WTC11 (cell line): ENCODE measurements around the gene EXOC4. TPM values are rescaled to one million over a fixed set of nuclear protein-coding genes. Genes with fewer than 3 reads are reported as not detected.

ENCODE experiments used
- ATAC-seq: fragments of 200-7000 bp; cut with Tn5 transposase; 2 replicates; pipeline ENCODE4 v1.10.0; 2021; ENCODE audit warnings: mild to moderate bottlenecking, moderate library complexity
- CTCF ChIA-PET: fragments of 300-600 bp; sonication (Branson Sonifier 250); formaldehyde crosslinking; loops from one replicate; lab custom pipeline; 2021; ENCODE audit warnings: antibody characterized with exemption; lab: Charles Lee
- POLR2A ChIA-PET: fragments of 350-600 bp; sonication (Branson Sonifier 250); formaldehyde crosslinking; loops from one replicate; lab custom pipeline; 2021; ENCODE audit warnings: antibody characterized with exemption; lab: Charles Lee
- DNase-seq: peaks from one replicate; pipeline ENCODE4 v3.0.0; 2021; ENCODE audit warnings: low spot score
- H3K27ac Mint-ChIP-seq: 2 replicates; pipeline ENCODE4 v1.8.0; 2021; ENCODE audit warnings: mixed read lengths
- H3K27me3 Mint-ChIP-seq: 2 replicates; pipeline ENCODE4 v1.8.0; 2021; ENCODE audit warnings: low read depth, mild to moderate bottlenecking, moderate library complexity, mixed read lengths
- H3K36me3 Mint-ChIP-seq: 2 replicates; pipeline ENCODE4 v1.8.0; 2021; ENCODE audit warnings: mixed read lengths
- H3K4me1 Mint-ChIP-seq: 2 replicates; pipeline ENCODE4 v1.8.0; 2022; ENCODE audit warnings: mixed read lengths
- H3K4me3 Mint-ChIP-seq: 2 replicates; pipeline ENCODE4 v1.8.0; 2021; ENCODE audit warnings: mild to moderate bottlenecking, moderate library complexity, mixed read lengths
- H3K9me3 Mint-ChIP-seq: 2 replicates; pipeline ENCODE4 v1.8.0; 2021; ENCODE audit warnings: mixed read lengths
- CREM ChIP-seq: sonication (generic); formaldehyde crosslinking; IDR thresholded peaks from 2 replicates; pipeline ENCODE4 v1.8.1; 2022; ENCODE audit warnings: mild to moderate bottlenecking, missing genetic modification reagents, moderate library complexity
- CTCF ChIP-seq: fragments of 200-600 bp; IDR thresholded peaks from 2 replicates; pipeline ENCODE4 v1.8.0; 2022; ENCODE audit warnings: antibody characterized with exemption
- E2F4 ChIP-seq: sonication (generic); formaldehyde crosslinking; IDR thresholded peaks from 2 replicates; pipeline ENCODE4 v1.8.1; 2022; ENCODE audit warnings: low read depth, mild to moderate bottlenecking, moderate library complexity, missing genetic modification reagents, borderline replicate concordance
- ELF4 ChIP-seq: sonication (generic); formaldehyde crosslinking; IDR thresholded peaks from 2 replicates; pipeline ENCODE4 v1.8.1; 2022; ENCODE audit warnings: low read depth, mild to moderate bottlenecking, moderate library complexity, missing genetic modification reagents
- ERG ChIP-seq: fragments of 250-450 bp; sonication (Bioruptor Pico); IDR thresholded peaks from 2 replicates; pipeline ENCODE4 v1.8.0; 2021; ENCODE audit warnings: mild to moderate bottlenecking
- FOXK1 ChIP-seq: sonication (generic); formaldehyde crosslinking; IDR thresholded peaks from 2 replicates; pipeline ENCODE4 v1.8.0; 2022; ENCODE audit warnings: mild to moderate bottlenecking, moderate library complexity, missing genetic modification reagents
- FOXP1 ChIP-seq: sonication (generic); formaldehyde crosslinking; IDR thresholded peaks from 2 replicates; pipeline ENCODE4 v1.8.0; 2022; ENCODE audit warnings: missing genetic modification reagents, mild to moderate bottlenecking, moderate library complexity, borderline replicate concordance
- GTF2I ChIP-seq: fragments of 250-450 bp; sonication (Bioruptor Pico); conservative IDR thresholded peaks from 2 replicates; pipeline ENCODE4 v1.4.0; 2021; ENCODE audit warnings: mild to moderate bottlenecking
- IRF1 ChIP-seq: sonication (generic); formaldehyde crosslinking; IDR thresholded peaks from 2 replicates; pipeline ENCODE4 v1.8.0; 2023; ENCODE audit warnings: missing genetic modification reagents
- NFATC4 ChIP-seq: fragments of 250-450 bp; sonication (Bioruptor Pico); IDR thresholded peaks from 2 replicates; pipeline ENCODE4 v1.9.0; 2021; ENCODE audit warnings: mild to moderate bottlenecking
- OVOL2 ChIP-seq: fragments of 250-450 bp; sonication (Bioruptor Pico); IDR thresholded peaks from 2 replicates; pipeline ENCODE4 v1.9.0; 2021; ENCODE audit warnings: mild to moderate bottlenecking, borderline replicate concordance
- PRDM15 ChIP-seq: sonication (generic); formaldehyde crosslinking; IDR thresholded peaks from 2 replicates; pipeline ENCODE4 v1.8.0; 2022; ENCODE audit warnings: missing genetic modification reagents
- PREB ChIP-seq: sonication (generic); formaldehyde crosslinking; IDR thresholded peaks from 2 replicates; pipeline ENCODE4 v1.8.1; 2022; ENCODE audit warnings: mild to moderate bottlenecking, missing genetic modification reagents, moderate library complexity, borderline replicate concordance
- USF1 ChIP-seq: sonication (generic); formaldehyde crosslinking; IDR thresholded peaks from 2 replicates; pipeline ENCODE4 v1.8.0; 2022; ENCODE audit warnings: mild to moderate bottlenecking, missing genetic modification reagents
- ZBTB21 ChIP-seq: sonication (generic); formaldehyde crosslinking; IDR thresholded peaks from 2 replicates; pipeline ENCODE4 v1.8.1; 2023; ENCODE audit warnings: mild to moderate bottlenecking, missing genetic modification reagents, borderline replicate concordance
- ZBTB43 ChIP-seq: sonication (generic); formaldehyde crosslinking; IDR thresholded peaks from 2 replicates; pipeline ENCODE4 v1.8.1; 2023; ENCODE audit warnings: mild to moderate bottlenecking, missing genetic modification reagents
- ZNF219 ChIP-seq: sonication (generic); formaldehyde crosslinking; IDR thresholded peaks from 2 replicates; pipeline ENCODE4 v1.8.0; 2023; ENCODE audit warnings: missing genetic modification reagents, mild to moderate bottlenecking, borderline replicate concordance
- ZNF263 ChIP-seq: sonication (generic); formaldehyde crosslinking; IDR thresholded peaks from 2 replicates; pipeline ENCODE4 v1.8.1; 2022; ENCODE audit warnings: low read depth, mild to moderate bottlenecking, moderate library complexity, missing genetic modification reagents
- ZNF396 ChIP-seq: fragments of 250-450 bp; sonication (Bioruptor Pico); IDR thresholded peaks from 2 replicates; pipeline ENCODE4 v1.8.0; 2021; ENCODE audit warnings: mild to moderate bottlenecking, moderate library complexity, borderline replicate concordance
- ZNF671 ChIP-seq: fragments of 250-450 bp; sonication (Bioruptor Pico); IDR thresholded peaks from 2 replicates; pipeline ENCODE4 v1.8.0; 2021; ENCODE audit warnings: mild to moderate bottlenecking
- total RNA-seq: library from RNA; stranded (reverse); gene quantifications from 3 replicates; pipeline ENCODE4 v1.2.3, GENCODE V29; 2021

The EXOC4 gene
- total RNA-seq, 1 experiment from 2014 or later, result 62.0 TPM

GRCh38 chr7:133401225-133401624 is 148.3 kb downstream of the EXOC4 start:
- no peak for TF ChIP-seq E2F4 (CRISPR knock-in tag)
- no peak for TF ChIP-seq ZNF396 (CRISPR knock-in tag)
- no peak for TF ChIP-seq ZBTB21 (CRISPR knock-in tag)
- no peak for TF ChIP-seq NFATC4 (CRISPR knock-in tag)
- TF ChIP-seq ZNF219, result no peak
- TF ChIP-seq PREB (CRISPR knock-in tag), result no peak
- no peak for TF ChIP-seq ELF4
- TF ChIP-seq GTF2I, result no peak
- no peak for TF ChIP-seq ZBTB43 (CRISPR knock-in tag)
- no peak for TF ChIP-seq ZNF671
- CTCF ChIA-PET, result no interaction called here
- POLR2A ChIA-PET, result no interaction called here
- H3K27me3 Mint-ChIP-seq, result no peaks in the 10 kb centered on the region
- ATAC-seq (no peak), DNase-seq (no peak)
- H3K4me3 Mint-ChIP-seq, result no peak overlapping the region
- no peaks in the 10 kb centered on the region for H3K36me3 Mint-ChIP-seq
- H3K27ac Mint-ChIP-seq, result no peak overlapping the region
- peaks cover 39% of the 10 kb centered on the region for H3K4me1 Mint-ChIP-seq
- no peaks in the 10 kb centered on the region for H3K9me3 Mint-ChIP-seq

GRCh38 chr7:133408212-133408611 is 155.3 kb downstream of the EXOC4 start:
- ChIA-PET CTCF (no interaction called here), POLR2A (no interaction called here)
- no peak overlapping the region for H3K4me3 Mint-ChIP-seq
- H3K36me3 Mint-ChIP-seq, result no peaks in the 10 kb centered on the region
- H3K27ac Mint-ChIP-seq, result no peak overlapping the region
- H3K9me3 Mint-ChIP-seq, result peaks cover 11% of the 10 kb centered on the region
- no peak for TF ChIP-seq USF1
- no peak for TF ChIP-seq ERG (CRISPR knock-in tag)
- no peak for TF ChIP-seq CTCF
- no peak for TF ChIP-seq ZNF263 (CRISPR knock-in tag)
- TF ChIP-seq, all 79 proteins: peak for 0
- DNase-seq, result no peak
- no peaks in the 10 kb centered on the region for H3K27me3 Mint-ChIP-seq
- H3K4me1 Mint-ChIP-seq, result peaks cover 17% of the 10 kb centered on the region
- ATAC-seq, result no peak

- H3K27me3 Mint-ChIP-seq, result no peaks in the 10 kb centered on the region
- H3K4me1 Mint-ChIP-seq, result peaks cover 17% of the 10 kb centered on the region
- peaks cover 11% of the 10 kb centered on the region for H3K9me3 Mint-ChIP-seq
- no peak overlapping the region for H3K27ac Mint-ChIP-seq
- ATAC-seq (no peak), DNase-seq (no peak)
- no peaks in the 10 kb centered on the region for H3K36me3 Mint-ChIP-seq
- ChIA-PET POLR2A (no interaction called here), CTCF (no interaction called here)
- H3K4me3 Mint-ChIP-seq, result no peak overlapping the region
- TF ChIP-seq CREM (no peak), FOXK1 (no peak), PRDM15 (no peak), FOXP1 (no peak), NFATC4 (CRISPR knock-in tag) (no peak), E2F4 (CRISPR knock-in tag) (no peak), IRF1 (CRISPR knock-in tag) (no peak), OVOL2 (CRISPR knock-in tag) (no peak)
These were observed 156.5 kb downstream of the EXOC4 start for GRCh38 chr7:133409421-133409820.
